Epithelial cell of proximal tubule (primary cell): ENCODE data around the gene TMEM37. TPM values are rescaled to one million over a fixed set of nuclear protein-coding genes. Genes with fewer than 3 reads are reported as not detected.
"Not testable (repeated sequence)": the region's sequence is repeated elsewhere in the genome, so short reads cannot be mapped to it uniquely, and the experiment has no call there.

Experiments used
- DNase-seq: peaks from one replicate; pipeline ENCODE4 v3.0.0-alpha.2; 2011; ENCODE audit warnings: low read depth
- H3K4me3 ChIP-seq: 2 replicates; pipeline ENCODE4 v1.5.1; 2011; ENCODE audit warnings: low read depth, mild to moderate bottlenecking, low read length
- CTCF ChIP-seq: conservative IDR thresholded peaks from 2 replicates; pipeline ENCODE4 v1.5.1; 2012; ENCODE audit warnings: low read depth, mild to moderate bottlenecking, low read length
- total RNA-seq: library from RNA; depleted of rRNA; stranded (reverse); fragments of >200 nt; gene quantifications from 2 replicates; pipeline ENCODE4 v1.2.3, GENCODE V29; 2015

Gene TMEM37
- total RNA-seq, 1 donor from 2014 or later = 1.2 TPM

GRCh38 chr2:119393971-119394748, 37.5 kb upstream of the TMEM37 start:
- no peak for DNase-seq
- TF ChIP-seq CTCF = no peak
- H3K4me3 ChIP-seq = no peak overlapping the region

GRCh38 chr2:119397196-119397595, 34.5 kb upstream of the TMEM37 start:
- H3K4me3 ChIP-seq = no peak overlapping the region
- DNase-seq = no peak
- no peak for TF ChIP-seq CTCF

- no peak for TF ChIP-seq CTCF
- no peak overlapping the region for H3K4me3 ChIP-seq
- no peak for DNase-seq
These were observed 29.5 kb upstream of the TMEM37 start for GRCh38 chr2:119402106-119402505.

GRCh38 chr2:119402645-119403560, 28.8 kb upstream of the TMEM37 start:
- DNase-seq = no peak
- H3K4me3 ChIP-seq = no peak overlapping the region
- no peak for TF ChIP-seq CTCF

GRCh38 chr2:119403618-119404017, 28.0 kb upstream of the TMEM37 start:
- not testable (repeated sequence) for H3K4me3 ChIP-seq, DNase-seq

- no peak for TF ChIP-seq CTCF
These were observed 26.5 kb upstream of the TMEM37 start for GRCh38 chr2:119405151-119405550.

GRCh38 chr2:119407430-119408220, 24.0 kb upstream of the TMEM37 start:
- H3K4me3 ChIP-seq = no peak overlapping the region
- TF ChIP-seq CTCF = peak; percentile 80
- DNase-seq = no peak

More at GRCh38 chr2:119405151-119405550, 26.5 kb upstream of the TMEM37 start:
- H3K4me3 ChIP-seq = no peak overlapping the region
- no peak for DNase-seq
